GM18861 (cell line): ENCODE measurements around the gene SLIT3.

Experiments used
- ATAC-seq: cut with Tn5 transposase; IDR thresholded peaks from one replicate; pipeline ENCODE4 v1.9.1; 2021; ENCODE audit not compliant: unreplicated experiment

Gene SLIT3

GRCh38 chr5:169178274-169178673 is 122.7 kb downstream of the SLIT3 start:
- ATAC-seq: no peak

DNA sequence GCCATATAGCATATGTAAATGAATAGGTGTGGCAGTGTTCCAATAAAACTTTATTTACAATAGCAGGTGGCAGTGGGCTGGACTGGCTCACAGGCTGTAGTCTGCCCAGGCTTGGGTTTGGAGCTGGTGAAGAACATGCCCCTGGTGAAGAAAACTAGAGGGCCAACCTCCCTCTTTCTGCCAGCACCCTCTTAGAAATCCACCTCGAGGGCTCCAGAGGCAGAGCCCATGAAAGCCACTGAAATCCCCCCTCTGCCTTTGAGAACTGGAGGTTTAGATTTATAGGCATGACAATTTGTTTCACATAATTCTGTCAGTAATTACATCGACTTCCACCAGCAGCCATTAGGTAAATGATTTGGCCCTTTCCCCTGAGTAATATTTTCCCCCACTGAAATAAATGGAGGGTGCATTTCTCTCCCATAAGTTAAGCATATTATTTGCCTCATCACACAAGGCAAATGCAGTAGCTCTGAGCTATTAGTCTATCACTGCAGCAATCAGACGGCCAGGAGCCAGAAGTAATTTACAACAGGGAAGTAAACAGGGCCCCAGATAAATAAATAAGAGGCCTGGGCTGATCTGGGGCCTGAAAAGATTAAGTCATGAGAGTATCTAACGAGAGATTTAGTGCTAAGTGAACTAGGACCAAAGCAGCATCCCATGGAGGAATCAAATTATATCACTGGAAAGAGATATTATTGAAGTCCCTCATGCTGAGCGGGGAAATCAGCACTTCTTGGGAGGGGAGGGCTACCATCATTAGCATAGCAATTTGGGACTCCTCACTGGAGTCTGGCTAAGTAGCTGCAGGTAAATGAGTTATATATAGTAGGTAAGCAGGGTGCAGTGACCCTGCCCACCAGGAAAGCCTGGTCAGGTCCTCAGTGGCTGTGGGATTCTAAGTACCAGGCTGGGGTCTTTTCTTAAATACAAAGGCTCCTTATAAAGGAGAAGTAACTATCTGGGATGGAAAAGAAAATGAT is 123.9 kb downstream of the SLIT3 start:
- no peak for ATAC-seq

DNA sequence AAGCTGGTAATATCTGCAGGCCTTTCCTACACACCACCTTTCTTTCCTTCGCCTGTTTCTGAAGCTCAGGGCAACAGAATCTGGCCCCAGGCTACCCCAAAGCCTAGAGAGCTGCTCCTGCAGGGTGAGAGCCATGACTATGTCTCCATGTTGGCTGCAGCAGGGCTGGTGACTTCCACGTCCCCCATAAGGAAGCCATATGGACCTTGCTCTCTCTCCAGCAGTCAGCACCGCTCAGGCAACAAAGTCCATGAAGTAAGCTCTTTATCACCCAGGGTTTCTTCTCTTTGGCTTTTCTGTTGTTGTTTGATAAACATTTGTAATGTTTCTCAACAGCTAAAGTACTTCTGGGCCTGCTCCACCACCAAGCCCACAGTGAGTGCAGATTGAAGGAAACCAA is 125.2 kb downstream of the SLIT3 start:
- ATAC-seq: no peak

DNA sequence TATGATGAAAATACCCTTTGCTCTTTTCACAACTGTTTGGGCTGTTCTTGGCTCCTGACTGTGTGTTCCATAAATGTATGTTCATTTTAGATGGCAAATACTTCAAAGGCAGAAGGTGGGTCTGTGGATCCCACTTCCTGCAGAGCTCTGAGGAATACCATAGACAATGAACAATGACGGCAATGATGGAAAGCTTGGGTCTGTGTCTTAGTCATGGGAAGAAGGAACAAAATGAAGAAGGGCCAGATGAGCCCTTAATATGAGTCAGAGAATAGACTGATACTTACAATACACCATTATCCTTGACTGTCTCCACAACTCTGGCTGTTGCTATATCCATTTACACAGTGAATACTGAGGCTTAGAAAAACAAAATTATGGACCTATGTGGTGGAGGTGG is 126.0 kb downstream of the SLIT3 start:
- no peak for ATAC-seq

DNA sequence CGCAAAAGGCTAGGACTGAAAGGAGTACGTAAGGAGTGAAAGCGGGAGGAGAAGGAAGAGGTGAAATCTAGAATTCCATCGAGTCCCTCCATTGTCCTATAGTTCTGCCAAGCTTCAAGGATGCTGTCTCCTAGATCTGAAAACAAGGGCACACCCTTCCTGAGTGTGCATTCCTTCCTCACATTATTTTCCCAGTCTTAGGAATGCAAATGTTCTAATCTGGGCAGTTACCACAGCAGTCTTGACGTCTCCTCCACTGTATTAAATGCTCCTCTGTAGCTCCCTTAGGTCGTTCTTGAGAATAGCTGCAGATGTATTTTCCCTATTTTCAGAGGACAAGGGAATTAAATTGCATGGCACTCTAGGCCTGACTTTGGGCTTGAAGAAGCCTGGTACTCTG is 127.6 kb downstream of the SLIT3 start:
- ATAC-seq: no peak

DNA sequence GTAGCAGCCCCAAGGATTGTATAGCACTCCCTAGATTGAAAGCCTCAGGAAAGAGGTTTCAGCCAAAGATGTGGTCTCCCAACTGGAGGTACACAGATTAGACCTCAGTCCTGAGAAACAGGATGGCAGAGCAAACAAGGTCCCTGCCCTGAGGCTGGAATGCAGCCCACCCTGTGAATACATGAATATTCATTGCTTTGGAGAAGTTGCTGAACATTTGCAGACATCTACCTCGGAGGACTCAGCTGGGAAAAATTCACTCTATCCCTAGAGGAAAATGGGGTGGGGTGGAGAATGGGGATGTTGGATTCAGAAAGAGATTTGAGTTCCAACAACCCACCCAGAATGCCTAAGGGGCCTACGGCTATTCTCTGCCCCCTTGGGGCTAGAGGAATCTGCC is 129.4 kb downstream of the SLIT3 start:
- ATAC-seq: no peak

GRCh38 chr5:169169783-169170182 is 131.2 kb downstream of the SLIT3 start:
- ATAC-seq: no peak

GRCh38 chr5:169168280-169168679 is 132.7 kb downstream of the SLIT3 start:
- no peak for ATAC-seq

DNA sequence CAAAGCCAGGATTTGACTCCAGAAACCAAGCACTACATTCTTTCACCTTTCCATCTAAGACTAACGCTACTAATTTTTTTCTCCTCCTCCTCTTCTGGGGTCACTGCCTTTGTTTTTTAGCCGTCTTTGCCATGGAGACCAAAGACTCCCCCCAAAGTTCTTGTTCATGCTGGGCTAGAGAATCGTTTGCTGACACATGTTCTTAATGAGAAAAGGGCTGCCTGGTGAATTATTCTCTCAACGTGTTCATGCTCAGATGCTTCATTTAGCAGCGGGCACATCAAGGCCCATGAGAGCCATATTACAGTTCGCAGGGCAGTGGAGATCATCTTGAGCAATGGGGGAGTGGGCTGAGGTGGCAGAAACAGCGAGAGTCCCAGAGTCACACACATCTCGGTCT is 134.9 kb downstream of the SLIT3 start:
- ATAC-seq: no peak

DNA sequence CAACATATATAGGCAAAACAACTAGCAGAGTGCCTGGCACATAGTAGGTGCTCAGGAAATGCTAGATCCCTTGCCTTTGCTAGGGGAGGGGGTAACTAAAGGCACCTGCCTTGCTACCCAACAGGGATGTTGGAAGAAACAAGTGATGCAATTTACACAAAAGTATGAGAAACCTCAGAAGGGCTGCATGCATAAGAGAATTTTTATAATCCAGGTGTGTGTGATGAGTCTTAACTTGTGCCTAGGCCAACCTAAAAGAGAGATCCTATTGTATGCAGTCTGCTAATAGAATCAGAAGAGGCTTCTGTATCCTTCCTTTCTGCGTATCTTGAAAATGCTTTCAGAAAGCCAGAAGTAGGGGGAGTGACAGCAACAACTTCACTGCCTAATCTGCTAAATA is 135.9 kb downstream of the SLIT3 start:
- no peak for ATAC-seq

- no peak for ATAC-seq
These were observed 136.4 kb downstream of the SLIT3 start for GRCh38 chr5:169164481-169164925.

DNA sequence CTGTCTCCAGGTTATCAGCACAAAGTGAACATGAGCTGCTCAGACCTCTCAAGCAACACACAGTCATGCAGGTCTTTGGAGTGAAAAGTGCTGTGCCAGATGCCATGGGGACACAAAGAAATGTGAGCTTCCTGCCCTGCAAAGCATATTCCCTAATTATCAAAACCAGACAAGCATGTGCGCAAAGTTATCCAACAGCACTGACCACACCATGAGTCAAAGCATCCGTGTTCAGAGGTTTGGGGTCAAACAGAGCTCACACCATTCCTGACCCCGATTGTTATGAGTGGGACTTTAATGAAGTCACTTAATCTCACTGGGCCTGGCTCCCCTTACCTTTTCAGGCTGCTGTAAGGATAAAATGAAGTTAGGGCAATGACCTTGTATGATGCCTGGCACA is 138.5 kb downstream of the SLIT3 start:
- ATAC-seq: no peak

DNA sequence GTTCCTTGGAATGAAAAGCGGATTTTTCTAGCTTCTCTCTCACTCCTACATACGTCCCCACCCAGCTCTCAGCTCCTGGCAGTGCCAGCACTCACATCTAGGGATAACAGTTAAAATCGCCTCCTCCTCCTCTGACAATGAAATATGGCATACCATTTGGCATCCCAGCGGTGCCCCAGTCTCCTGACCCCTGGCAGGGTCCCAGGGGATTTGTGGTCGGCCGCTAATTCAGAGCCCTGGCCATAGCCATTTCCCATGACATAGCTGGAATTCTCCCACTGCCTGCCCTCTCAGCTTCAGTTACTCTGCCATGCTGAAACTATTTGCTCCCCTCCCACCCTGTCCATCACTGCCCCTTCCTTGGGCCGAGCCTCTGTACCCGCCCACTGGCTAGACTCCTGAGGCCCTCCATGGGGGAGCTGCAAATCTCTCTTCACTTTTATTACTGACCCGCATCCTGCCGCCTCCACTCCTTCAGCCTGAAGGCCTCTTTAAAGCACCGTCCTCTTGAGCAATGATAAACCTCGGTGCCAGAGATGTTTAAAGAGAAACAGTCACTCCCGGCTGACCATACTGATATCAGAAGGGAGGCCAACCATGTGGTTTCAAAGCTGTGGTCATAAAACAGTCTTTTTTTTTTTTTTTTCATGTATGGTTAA is 139.8 kb downstream of the SLIT3 start:
- no peak for ATAC-seq

DNA sequence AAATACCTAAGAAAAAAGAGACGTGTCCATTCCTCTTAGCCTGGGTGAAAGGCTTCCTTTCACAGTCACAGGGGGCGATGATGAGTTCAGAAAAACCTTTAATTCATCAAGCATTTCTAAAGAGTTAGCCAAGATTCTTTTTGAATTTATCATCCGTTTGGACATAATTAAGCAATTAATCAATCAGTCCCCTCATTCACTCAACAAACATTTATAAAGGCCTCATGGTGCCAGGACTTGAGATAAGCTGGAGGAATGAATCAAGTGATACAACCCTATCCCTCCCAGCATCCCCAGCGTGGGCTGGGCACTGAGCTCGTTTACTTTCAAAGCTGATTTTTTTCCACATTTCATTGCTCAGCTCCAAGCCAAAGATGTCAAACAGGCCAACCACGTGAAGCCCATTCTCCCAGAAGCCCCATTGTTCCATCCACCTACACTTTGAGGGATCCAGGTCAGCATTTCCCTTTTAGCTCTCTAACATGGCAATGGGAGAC is 140.5 kb downstream of the SLIT3 start:
- no peak for ATAC-seq

DNA sequence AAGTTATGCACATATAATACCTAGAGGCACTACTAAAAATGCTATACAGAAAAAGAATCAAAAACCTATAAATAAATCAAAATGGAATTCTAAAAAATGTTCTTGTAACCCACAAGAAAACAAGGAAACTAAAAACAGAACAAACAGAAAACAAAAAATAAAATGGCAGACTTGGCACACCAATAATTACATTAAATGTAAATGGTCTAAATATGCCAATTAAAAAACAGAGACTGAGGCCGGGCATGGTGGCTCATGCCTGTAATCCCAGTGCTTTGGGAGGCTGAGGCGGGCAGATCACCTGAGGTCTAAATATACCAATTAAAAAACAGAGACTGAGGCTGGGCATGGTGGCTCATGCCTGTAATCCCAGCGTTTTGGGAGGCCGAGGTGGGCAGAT is 142.2 kb downstream of the SLIT3 start:
- ATAC-seq: no peak

DNA sequence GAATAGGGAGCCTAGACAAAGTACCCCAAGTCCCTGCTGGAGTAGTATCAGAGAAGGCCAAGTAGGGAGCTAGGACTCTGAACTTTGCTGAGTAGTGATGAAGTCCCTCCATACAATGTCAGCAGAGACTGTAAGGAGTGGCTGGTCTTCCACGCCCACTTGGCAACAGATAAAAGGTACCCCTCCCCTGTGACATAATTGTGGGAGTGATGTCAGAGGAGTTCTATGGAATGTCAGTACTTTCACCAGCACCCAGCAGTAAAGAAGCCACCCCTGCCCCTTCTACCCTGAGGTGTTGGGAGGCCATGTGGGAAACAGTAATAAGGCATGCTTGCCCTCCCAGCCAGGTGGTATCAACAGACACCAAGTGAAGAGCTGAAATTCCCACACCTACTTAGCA is 143.9 kb downstream of the SLIT3 start:
- no peak for ATAC-seq

DNA sequence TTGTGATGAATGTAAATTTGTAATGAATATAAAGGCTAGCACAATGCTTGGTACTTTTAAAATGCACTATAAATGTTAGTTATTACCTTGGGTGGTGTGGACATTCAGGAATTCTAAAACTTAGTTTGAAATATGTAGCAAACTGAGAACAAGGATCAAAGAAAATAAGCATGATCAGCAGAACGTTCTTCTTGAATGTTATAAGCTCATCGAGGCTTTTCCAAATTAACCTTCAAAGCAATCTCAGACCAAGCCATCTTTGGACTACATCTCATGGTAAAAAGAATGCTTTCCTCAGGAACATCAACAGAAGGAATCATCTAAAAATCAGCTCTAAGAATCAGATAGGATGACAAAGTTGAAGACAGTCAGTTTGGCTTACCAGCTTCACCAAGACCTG is 146.3 kb downstream of the SLIT3 start:
- ATAC-seq: no peak

GRCh38 chr5:169153405-169153804 is 147.5 kb downstream of the SLIT3 start:
- no peak for ATAC-seq

DNA sequence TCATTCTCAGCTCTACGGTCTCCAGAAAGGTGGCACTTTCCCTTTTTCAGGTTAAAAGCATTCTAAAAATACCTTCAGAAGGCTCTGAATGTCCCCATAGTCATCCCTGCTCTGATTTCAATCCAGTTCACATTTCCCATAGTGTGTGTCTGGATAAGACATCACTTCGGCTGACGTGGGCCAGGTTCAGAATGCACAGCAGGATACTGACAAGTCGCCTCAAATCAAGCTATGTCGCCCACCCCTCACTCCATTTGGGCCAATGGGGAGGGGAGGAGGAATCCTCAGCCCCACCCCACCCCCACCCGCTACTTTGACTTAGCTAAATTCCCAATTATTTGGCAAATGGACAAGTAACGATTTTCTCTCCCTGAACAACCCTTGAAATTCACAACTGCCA is 148.0 kb downstream of the SLIT3 start:
- ATAC-seq: no peak

- no peak for ATAC-seq
These were observed 148.5 kb downstream of the SLIT3 start for GRCh38 chr5:169152453-169152852.

DNA sequence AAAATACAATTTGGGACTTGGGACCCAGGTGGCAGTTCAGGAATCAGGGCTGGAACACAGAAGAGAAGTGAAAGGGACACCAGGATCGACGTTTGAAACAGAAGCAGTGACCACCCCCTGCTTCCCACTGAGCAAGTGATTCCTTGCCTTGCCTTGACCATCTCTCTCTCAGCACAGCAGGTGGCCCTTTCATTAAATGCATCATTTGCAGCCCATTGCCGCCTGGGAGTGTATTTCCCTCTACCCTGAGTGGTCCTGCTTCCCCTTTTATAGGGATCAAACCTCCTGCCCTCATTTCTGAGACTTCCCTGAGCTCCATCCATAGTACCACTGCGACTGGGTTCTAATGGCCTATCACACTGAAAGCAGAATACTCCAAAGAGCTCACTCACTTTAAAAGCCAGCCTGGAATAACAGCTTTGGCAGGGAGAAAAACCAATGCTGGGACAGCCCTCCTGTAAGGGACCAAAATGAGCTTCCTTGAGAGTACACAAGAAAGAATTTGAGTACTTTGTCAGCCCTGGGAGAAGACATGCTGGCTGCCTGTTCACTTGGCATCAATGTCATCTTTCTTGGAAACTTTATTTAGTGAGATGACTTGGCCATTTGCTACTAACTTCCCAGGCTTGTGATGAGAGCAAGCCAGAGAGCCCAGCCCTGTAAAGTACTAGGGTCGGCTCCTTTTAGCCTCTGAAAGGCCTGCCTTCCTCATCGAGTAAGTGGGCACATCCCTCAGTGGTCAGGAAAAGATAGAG is 149.7 kb downstream of the SLIT3 start:
- ATAC-seq: no peak
